ENCODE measurements around the gene IFITM1. TPM values are rescaled to one million over a fixed set of nuclear protein-coding genes. Genes with fewer than 3 reads are reported as not detected.

The IFITM1 gene
- total and polyA plus RNA-seq, 9 of the 15 experiments (the other 6 are each of a cell fraction or from before 2014, with no cell fraction given): 691 to 5,579 (median 974) TPM

DNA sequence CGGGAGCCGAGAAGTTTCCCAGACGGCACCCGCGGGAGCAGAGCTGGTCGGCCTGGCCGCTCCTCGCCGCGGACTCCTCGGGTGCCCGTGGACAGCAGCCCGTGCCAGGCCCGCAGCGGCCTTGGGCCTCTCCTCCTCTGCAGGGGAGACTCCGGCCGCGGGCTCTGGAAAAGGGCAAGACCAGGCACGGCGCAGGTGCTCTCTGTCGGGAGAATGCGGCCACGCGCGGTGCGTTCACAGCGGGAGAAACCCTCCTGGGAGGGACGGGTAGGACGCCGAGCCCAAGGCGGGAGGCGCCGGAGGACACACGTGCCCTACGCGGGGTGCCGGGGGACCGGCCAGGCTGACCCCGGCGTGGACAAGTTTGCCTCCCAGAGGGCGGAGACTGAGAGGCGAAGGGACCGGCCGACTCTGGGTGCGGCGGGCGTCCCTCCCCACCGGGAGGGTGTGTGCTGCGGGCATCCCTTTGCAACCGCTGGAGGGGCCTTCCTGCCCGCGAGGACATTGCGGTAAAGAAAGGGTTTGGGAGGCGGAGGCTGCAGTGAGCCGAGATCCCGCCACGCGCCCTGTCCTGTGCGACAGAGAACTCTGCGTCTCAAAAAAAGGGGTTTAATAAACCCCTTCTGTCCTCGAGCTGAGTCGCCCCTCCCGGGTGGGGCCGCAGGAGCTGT is 2.3 kb downstream of the IFITM1 start (continued):
- TF ChIP-seq ESRRB (CRISPR knock-in tag; IDR thresholded peaks at IDR 0.05; ENCODE audit: borderline replicate concordance) (no peak), POLR2B (IDR thresholded peaks at IDR 0.05; ENCODE audit: low read depth, partially characterized antibody) (no peak), NR2C2 (CRISPR knock-in tag; IDR thresholded peaks at IDR 0.05) (no peak), NR2C2 (tag; IDR thresholded peaks at IDR 0.05) (peak; percentile 71), ZNF133 (CRISPR knock-in tag; IDR thresholded peaks at IDR 0.05) (no peak), CC2D1A (IDR thresholded peaks at IDR 0.05) (no peak), MBD2 (IDR thresholded peaks at IDR 0.05; ENCODE audit: borderline replicate concordance, low read depth) (0 out of 2 replicates have a peak, but pooled peaks have one; percentile 29), PHB (CRISPR knock-in tag; IDR thresholded peaks at IDR 0.05) (no peak), L3MBTL2 (IDR thresholded peaks at IDR 0.05) (peak; percentile 97), ZNF232 (CRISPR knock-in tag; IDR thresholded peaks at IDR 0.05) (no peak), ERF (CRISPR knock-in tag; IDR thresholded peaks at IDR 0.05) (0 out of 2 replicates have a peak, but pooled peaks have one; percentile 22), ZNF445 (CRISPR knock-in tag; IDR thresholded peaks at IDR 0.05; ENCODE audit: low read depth) (no peak), ELF2 (CRISPR knock-in tag; IDR thresholded peaks at IDR 0.05) (no peak)
- TF ChIP-seq, protein P1, sequence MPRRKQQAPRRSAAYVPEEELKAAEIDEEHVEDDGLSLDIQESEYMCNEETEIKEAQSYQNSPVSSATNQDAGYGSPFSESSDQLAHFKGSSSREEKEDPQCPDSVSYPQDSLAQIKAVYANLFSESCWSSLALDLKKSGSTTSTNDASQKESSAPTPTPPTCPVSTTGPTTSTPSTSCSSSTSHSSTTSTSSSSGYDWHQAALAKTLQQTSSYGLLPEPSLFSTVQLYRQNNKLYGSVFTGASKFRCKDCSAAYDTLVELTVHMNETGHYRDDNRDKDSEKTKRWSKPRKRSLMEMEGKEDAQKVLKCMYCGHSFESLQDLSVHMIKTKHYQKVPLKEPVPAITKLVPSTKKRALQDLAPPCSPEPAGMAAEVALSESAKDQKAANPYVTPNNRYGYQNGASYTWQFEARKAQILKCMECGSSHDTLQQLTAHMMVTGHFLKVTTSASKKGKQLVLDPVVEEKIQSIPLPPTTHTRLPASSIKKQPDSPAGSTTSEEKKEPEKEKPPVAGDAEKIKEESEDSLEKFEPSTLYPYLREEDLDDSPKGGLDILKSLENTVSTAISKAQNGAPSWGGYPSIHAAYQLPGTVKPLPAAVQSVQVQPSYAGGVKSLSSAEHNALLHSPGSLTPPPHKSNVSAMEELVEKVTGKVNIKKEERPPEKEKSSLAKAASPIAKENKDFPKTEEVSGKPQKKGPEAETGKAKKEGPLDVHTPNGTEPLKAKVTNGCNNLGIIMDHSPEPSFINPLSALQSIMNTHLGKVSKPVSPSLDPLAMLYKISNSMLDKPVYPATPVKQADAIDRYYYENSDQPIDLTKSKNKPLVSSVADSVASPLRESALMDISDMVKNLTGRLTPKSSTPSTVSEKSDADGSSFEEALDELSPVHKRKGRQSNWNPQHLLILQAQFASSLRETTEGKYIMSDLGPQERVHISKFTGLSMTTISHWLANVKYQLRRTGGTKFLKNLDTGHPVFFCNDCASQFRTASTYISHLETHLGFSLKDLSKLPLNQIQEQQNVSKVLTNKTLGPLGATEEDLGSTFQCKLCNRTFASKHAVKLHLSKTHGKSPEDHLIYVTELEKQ (CRISPR knock-in tag; IDR thresholded peaks at IDR 0.05): no peak
- TF ChIP-seq, protein P2, sequence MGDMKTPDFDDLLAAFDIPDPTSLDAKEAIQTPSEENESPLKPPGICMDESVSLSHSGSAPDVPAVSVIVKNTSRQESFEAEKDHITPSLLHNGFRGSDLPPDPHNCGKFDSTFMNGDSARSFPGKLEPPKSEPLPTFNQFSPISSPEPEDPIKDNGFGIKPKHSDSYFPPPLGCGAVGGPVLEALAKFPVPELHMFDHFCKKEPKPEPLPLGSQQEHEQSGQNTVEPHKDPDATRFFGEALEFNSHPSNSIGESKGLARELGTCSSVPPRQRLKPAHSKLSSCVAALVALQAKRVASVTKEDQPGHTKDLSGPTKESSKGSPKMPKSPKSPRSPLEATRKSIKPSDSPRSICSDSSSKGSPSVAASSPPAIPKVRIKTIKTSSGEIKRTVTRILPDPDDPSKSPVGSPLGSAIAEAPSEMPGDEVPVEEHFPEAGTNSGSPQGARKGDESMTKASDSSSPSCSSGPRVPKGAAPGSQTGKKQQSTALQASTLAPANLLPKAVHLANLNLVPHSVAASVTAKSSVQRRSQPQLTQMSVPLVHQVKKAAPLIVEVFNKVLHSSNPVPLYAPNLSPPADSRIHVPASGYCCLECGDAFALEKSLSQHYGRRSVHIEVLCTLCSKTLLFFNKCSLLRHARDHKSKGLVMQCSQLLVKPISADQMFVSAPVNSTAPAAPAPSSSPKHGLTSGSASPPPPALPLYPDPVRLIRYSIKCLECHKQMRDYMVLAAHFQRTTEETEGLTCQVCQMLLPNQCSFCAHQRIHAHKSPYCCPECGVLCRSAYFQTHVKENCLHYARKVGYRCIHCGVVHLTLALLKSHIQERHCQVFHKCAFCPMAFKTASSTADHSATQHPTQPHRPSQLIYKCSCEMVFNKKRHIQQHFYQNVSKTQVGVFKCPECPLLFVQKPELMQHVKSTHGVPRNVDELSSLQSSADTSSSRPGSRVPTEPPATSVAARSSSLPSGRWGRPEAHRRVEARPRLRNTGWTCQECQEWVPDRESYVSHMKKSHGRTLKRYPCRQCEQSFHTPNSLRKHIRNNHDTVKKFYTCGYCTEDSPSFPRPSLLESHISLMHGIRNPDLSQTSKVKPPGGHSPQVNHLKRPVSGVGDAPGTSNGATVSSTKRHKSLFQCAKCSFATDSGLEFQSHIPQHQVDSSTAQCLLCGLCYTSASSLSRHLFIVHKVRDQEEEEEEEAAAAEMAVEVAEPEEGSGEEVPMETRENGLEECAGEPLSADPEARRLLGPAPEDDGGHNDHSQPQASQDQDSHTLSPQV (IDR thresholded peaks at IDR 0.05): peak; percentile 95
- TF ChIP-seq, protein P3, sequence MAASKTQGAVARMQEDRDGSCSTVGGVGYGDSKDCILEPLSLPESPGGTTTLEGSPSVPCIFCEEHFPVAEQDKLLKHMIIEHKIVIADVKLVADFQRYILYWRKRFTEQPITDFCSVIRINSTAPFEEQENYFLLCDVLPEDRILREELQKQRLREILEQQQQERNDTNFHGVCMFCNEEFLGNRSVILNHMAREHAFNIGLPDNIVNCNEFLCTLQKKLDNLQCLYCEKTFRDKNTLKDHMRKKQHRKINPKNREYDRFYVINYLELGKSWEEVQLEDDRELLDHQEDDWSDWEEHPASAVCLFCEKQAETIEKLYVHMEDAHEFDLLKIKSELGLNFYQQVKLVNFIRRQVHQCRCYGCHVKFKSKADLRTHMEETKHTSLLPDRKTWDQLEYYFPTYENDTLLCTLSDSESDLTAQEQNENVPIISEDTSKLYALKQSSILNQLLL (CRISPR knock-in tag; IDR thresholded peaks at IDR 0.05; ENCODE audit: borderline replicate concordance): no peak
- TF ChIP-seq, protein P4, sequence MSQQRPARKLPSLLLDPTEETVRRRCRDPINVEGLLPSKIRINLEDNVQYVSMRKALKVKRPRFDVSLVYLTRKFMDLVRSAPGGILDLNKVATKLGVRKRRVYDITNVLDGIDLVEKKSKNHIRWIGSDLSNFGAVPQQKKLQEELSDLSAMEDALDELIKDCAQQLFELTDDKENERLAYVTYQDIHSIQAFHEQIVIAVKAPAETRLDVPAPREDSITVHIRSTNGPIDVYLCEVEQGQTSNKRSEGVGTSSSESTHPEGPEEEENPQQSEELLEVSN (IDR thresholded peaks at IDR 0.05; ENCODE audit: borderline replicate concordance in 1 of 2, extremely low read depth in 1 of 2, insufficient read depth in 1 of 2, insufficient read length in 1 of 2, low read depth in 1 of 2, low read length in 1 of 2, poor library complexity in 1 of 2, severe bottlenecking in 1 of 2): peak; percentile 95 to 96

All from K562 (cell line).